Erythroblast (primary cell): ENCODE data around the gene BUD23.

Experiments
- GATA1 ChIP-seq: IDR thresholded peaks from 2 replicates; pipeline ENCODE4 v1.6.1; 2011; ENCODE audit warnings: low read depth, mild to moderate bottlenecking, control low read depth, low read length, moderate library complexity
- POLR2A ChIP-seq: IDR thresholded peaks from 2 replicates; pipeline ENCODE4 v1.6.1; 2011; ENCODE audit warnings: mild to moderate bottlenecking, low read length

- no peak for TF ChIP-seq POLR2A
- TF ChIP-seq GATA1: no peak
Observed at GRCh38 chr7:73650524-73650923, 32.9 kb upstream of the BUD23 start.
